HG02885 (cell line): ENCODE results near the gene FAM50B.

Source experiments
- ATAC-seq: cut with Tn5 transposase; IDR thresholded peaks from one replicate; pipeline ENCODE4 v1.9.1; 2021; ENCODE audit warnings: mild to moderate bottlenecking; ENCODE audit not compliant: unreplicated experiment, poor library complexity

FAM50B gene

DNA sequence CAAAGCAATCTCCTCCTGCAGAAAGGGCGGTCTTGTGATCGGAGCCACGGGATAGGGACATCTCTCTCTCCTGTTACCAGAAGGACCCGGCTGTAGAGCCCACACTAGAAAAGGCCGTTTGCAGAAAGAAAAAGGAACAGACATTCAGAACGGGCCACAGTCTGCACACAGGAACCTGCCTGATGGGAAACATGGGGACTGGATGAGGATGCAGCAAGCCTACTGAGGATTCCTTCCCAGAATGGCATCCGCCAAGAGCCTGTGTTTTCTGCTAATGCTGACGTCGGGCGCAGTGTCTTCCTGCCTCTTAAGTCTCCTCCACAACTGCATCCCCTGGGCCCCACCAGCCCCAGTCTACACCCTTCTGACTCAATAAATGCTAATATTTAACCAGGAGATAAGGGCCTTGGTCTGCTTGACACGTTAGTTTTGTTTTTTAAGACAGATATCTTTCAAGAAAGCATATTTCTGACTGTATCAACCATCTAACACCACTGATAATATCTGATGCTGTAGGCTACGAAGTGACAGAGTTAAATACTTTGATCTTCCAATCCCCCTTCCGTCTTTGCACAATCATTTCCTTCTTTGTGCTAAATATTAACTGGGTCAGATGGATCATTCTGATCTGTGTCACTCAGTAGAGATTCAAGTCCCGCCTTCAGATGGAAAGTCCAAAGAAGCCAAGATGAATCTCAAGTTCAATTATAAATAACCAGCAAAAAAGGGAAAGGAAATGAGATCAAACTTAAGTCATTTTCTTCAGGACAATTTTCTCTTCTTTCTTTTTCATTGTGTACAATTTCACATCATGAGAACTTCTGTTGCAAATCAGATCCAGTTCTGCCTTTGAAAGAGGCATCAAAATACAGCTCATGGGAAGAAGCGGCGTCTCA is 20.7 kb downstream of the FAM50B start:
- no peak for ATAC-seq

DNA sequence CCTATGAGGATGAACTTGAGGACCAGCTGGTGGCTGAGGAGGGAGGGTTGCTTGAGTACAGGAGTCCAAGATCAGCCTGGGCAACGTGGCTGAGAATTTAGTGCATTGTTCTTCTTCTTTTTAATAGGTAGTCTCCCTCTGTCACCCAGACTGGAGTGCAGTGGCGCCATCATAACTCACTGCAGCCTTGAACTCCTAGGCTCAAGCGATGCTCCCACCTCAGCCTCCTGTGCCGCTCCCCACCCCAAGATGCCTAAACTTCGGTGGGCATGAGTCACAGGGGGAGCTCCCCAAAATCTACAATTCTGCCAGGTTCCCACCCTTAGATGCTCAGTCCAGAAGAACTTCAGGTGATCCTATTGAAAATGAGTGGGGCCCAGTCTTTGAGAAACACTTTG is 21.4 kb downstream of the FAM50B start:
- no peak for ATAC-seq

DNA sequence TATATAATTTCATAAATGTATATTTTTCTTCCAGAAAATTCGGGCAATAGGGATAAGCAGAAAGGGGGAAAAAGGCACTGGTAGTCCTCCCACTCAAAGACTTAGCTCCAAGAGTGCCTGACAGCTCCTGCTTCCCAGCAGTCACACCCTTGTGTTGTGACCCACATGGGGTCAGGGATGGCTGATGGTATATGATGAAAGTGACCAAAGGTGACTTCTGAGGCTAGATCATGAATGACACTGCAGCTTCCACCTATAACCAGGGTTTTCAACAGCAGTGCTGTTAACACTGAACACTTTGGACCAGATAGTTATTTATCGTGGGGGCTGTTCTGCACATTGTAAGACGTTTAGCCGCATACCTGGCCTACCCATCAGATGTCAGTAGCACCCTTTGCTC is 22.3 kb downstream of the FAM50B start:
- ATAC-seq: no peak

GRCh38 chr6:3871939-3872338 is 22.8 kb downstream of the FAM50B start:
- ATAC-seq: no peak

DNA sequence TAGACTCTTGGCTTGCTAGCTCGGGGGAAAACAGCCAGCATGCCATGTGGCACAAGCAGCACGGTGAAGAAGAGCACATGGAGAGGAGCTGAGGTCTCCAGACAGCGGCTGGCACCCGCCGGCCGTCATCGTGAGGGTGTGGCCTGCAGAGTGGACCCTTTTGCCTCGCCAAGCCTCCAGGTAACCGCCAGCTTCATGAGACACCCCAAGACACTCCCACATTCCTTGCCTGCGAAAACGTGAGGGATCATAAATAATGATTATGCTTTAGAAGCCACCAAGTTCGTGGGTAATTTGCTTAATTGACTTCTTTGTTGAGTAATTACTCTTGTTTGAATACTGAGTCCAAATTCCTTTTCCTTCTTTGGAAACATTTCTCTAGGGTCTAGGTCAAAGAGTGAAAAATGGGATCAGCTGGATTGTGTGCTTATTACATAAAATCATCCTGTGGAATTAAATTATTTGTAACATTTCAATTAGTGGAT is 23.2 kb downstream of the FAM50B start:
- no peak for ATAC-seq

- ATAC-seq: no peak
These were observed 23.9 kb downstream of the FAM50B start for GRCh38 chr6:3873051-3873450.

DNA sequence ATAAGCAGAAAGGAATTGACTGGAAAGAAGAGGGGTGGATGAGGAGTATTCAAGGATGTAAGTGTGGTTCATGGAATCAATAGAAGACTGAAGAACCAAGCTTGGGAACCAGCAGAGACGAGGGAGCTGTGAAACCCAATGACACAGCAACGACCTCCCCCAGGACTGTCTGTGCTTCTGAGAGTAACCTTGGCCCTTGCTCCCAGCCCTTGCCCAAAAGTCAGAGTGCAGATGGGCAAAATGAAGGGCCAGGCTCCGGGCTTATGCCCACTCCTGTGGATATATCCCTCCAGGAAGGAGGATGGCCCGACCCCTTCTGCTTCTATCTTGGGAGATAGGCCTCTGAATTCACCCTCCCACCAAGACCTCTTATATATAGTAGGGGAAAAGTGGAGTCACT is 24.9 kb downstream of the FAM50B start:
- ATAC-seq: no peak

DNA sequence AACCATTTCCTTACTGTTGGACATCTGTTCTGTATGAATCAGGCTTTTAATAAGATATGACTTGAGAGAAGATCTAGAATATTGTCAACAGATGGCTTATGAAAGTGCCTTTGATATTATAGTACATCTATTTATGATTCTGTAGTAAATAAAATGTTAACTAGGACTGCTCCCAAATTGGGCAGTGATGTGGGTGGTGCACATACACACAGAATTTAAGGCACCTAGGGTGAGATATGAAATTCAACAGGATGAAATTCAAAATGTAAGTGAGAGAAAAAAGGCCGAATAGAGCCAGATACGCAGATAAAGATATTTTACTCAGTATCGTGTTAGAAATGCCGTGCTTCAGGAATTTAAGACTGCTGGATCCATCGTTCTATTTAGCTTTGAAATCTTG is 26.3 kb downstream of the FAM50B start:
- ATAC-seq: no peak

DNA sequence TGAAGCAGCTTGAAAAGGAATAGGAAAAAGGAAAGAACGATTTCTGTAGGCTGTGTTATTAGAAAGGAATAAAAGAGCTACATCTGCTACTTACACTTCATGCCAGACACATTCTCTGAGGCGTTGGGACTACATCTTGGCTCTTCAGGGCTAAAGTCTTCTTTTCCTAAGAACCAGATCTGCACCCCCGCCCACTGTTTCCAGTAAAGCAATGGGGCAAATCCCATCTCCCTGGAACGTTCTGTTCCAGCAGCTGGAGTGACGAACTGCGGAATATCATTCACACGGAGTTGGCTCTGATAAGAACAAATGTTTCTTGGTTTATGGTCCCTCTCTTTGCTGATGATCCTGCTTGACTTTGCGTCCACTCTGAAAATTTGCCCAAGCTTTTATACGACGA is 26.9 kb downstream of the FAM50B start:
- no peak for ATAC-seq

DNA sequence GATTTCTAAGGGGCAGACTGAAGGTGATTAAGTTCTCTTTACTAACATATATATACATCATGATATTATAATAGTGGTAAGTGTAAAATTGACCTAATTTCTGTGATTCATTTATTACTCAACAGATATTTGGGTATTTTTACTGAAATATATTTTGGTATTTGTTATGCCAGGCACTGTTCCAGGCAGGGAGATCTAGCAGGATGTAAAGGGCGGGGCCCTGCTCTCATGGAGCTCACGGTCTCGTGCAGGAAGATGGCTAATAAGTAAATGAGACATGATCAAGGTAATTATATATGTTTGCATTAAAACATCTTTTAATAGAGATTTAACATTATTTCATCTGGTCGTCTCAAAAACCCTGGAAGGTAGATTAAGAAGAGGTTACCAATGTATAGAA is 27.7 kb downstream of the FAM50B start:
- ATAC-seq: no peak

DNA sequence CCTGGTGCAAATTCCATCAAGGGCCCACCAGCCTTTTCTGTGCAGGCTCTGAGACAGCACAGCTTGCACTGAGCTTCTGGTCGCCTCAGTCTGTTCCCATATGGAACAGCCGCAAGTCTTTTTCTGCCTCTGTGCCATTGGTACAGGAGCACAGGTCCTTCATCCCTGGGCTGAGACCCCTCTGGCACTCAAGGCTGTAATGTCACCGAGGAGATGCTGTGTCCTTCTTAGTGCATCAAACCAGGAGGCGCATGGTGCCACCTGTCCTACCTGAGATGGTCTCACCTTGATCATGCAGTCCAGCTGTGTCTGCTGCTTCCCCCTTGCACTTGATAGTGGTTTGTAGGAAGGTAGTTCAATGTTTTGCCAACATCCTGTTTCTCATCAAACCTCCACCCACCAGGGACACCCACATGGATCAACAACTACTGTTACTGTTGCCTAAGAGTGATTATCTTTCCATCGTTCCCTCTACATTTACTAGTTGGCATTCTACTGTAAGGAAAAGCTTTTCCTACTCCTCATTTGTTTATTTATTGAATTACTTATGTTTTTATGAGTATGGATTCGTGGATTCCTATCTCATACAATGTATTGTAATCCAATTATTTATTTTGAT is 29.0 kb downstream of the FAM50B start:
- ATAC-seq: no peak

DNA sequence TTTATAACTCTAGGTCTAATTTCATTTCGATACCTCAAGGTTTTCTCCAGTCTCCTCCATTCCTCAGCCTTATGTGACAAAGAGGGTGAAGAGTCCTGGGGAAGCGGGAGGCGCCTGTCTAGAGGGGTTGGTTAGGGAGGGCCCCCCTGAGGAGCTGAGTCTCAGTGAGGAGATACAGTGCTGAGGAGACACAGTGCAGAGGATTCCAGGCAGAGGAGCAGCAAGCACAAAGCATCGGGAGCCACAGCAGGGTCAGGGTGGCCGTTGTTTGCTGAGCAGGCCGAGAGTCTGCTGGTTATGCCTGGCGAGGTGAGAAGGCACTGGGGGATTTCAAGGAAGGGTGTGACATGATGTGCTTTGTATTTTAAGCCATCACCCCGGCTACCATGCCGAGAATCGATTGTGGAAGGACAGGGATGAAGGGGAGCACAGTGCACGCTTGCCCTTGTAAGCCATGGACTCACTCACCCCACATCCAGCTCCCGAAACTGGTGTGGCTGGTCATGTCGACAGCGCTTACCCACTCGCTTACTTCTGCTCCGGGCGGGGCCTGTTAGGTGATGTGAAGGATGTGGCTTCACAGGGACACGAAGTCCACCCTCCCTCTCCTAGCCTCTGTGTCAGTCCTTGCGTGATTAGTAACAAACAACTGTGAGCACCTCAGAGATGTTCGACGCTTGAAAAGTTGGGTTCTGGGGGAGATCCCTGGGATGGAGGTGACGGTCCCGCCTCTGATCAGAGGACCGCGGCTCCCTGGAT is 30.2 kb downstream of the FAM50B start:
- ATAC-seq: no peak

DNA sequence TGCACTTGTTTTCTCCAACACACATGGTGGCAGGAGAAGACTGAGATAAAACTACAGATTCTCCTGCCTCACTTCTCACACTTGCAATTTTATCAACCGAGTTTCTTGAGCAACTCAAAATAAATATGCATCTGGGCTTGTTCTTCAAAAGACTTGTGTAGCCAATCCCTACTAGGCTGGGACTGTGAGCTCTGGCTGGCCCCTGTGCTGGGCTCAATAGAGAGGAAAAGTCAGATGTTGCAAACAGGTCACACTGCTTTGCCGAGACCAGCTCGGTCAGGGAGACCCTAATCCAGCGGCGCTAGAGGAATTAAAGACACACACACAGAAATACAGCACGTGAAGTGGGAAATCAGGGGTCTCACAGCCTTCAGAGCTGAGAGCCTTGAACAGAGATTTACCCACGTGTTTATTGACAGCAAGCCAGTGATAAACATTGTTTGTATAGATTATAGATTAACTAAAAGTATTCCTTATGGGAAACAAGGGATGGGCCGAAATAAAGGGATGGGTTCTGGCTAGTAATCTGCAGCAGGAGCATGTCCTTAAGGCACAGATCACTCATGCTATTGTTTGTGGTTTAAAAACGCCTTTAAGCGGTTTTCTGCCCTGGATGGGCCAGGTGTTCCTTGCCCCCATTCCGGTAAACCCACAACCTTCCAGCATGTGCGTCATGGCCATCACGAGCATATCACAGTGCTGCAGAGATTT is 32.7 kb downstream of the FAM50B start:
- no peak for ATAC-seq

GRCh38 chr6:3882431-3882830 is 33.3 kb downstream of the FAM50B start:
- ATAC-seq: no peak

DNA sequence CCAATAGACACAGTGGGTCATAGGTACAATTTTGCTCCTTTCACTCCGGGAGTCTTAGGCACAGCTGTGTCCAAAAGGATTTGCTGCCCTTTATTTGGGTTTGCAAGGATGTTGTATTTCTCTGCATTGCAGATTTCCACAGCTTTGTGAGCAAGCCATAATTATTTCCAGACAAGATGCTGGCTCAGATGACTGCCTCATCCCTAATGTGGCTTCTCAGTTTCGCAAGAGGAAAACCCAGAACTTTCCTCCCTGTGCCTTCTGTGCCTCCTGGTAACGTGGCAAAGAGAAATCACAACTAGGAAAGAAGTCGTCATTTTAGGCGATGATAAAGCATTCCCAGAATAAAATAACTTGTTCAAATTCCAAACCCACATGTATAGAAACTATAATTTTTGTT is 33.7 kb downstream of the FAM50B start:
- no peak for ATAC-seq

DNA sequence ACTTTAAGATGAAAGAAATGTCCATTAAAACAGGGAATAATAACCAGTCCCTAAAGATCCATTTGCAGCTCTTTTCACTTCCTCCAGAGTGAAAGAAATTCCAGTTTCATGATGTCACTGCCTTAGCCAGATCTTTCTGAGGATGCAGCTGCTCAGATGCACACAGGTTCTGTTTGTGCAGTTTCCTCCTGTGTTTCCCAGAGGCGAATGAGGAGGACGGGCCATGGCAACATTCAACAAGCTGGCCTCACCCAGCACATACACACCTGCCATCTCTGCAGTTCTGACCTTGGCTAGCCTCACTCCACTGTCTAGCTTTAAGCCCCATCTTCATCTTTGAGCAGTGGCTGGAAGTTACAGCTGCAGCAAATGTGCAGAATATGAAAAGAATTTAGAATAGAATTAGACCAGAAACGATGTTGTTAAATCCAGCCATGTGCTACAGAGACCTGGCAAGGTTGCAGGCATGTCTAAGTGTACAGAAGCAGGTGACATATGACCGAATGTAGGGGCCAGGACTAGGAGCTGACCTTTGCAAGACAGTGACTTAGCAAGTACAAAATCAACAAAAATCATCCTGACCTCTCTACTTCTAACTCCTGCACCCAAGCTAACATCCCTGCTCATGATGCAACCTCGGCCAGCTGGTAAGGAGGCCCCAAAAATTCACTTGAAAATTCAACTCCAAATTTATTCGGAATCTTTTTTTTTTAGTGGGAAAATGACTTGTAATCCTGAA is 35.0 kb downstream of the FAM50B start:
- ATAC-seq: no peak

DNA sequence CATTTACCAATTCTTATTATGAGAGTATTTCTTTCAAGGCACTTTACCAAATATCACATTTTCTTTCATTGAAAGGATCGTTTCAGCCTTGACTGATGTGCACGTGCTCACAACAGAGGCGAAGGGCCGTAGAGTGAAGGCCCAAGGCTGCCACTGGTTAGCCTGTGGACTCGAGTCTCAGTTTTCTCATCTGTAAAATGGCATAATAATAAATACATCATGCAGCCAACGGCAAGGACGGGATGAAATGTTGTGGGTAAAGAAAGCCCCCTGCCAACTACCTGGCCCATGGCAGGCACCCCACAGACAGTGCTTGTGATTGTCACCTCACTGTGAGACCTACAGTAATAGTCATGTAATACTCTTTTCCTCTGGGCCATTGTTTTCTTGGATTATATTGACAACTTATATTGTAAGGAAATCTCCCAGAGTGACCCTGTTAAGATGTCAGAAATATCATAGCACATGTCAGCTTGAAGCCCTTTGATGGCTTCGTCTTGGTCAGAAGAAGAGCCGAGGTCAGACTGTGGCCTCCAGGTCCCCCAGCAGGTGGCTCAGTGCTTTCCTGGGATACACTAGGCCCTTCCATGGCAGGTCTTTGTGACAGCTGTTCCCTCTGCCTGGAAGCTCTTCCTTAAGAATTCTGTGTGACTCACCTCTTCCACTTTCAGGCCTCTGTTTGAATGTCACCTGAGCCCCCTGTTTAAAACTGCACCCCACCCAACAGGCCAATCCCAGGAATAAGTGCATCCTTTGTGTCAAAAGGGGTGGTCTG is 36.3 kb downstream of the FAM50B start:
- ATAC-seq: no peak

GRCh38 chr6:3887150-3887700 is 38.1 kb downstream of the FAM50B start:
- no peak for ATAC-seq
